Muscle layer of duodenum (tissue), 2 donors: Measurements from ENCODE around the gene TM9SF3.

ENCODE experiments used
- H3K27ac ChIP-seq: one replicate; pipeline ENCODE4 v1.7.0; 2013; ENCODE audit warnings: mild to moderate bottlenecking, low read length
- H3K27me3 ChIP-seq: one replicate; pipeline ENCODE4 v1.7.0; 2013; ENCODE audit warnings: low read depth, mild to moderate bottlenecking, control low read depth, low read length
- H3K36me3 ChIP-seq, 2 donors: one replicate each; pipeline ENCODE4 v1.7.0; 2013; ENCODE audit warnings: low read length in 2 of 2, control low read depth in 1 of 2, mild to moderate bottlenecking in 1 of 2; ENCODE audit not compliant: insufficient read depth in 2 of 2, control insufficient read depth in 1 of 2
- H3K4me1 ChIP-seq, 2 donors: one replicate each; pipeline ENCODE4 v1.7.0; 2013; ENCODE audit warnings: low read length in 2 of 2, mild to moderate bottlenecking in 2 of 2, control low read depth in 1 of 2, moderate library complexity in 1 of 2; ENCODE audit not compliant: insufficient read depth in 2 of 2, control insufficient read depth in 1 of 2
- H3K4me3 ChIP-seq, 2 donors: one replicate each; pipeline ENCODE4 v1.7.0; 2013; ENCODE audit warnings: low read length in 2 of 2, low read depth in 1 of 2, mild to moderate bottlenecking in 1 of 2
- H3K9me3 ChIP-seq, 2 donors: one replicate each; pipeline ENCODE4 v1.7.0; 2013; ENCODE audit warnings: low read length in 2 of 2, control low read depth in 1 of 2, mild to moderate bottlenecking in 1 of 2; ENCODE audit not compliant: control insufficient read depth in 1 of 2
- donor health status: healthy.

Gene TM9SF3

DNA sequence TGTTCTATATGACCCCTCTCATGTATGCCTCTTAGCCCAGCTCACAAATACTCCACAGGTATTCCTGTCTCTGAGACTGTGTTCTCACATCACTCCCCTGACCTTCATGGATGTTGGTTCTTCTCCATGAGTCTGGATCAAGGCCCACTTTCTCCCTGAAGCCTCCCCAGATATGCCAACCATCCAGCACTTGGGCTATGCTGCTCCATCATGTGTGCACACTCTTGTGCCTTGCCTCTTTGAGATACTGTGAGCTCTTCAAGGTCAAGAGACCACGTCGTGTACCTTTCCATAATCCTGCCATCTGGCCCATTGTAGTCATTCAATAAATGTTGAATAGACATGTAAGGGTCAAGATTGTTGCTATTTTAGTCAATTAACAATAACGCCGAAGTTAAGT, 30.1 kb upstream of the TM9SF3 start:
- Histone ChIP-seq H3K9me3 (no peaks in the 10 kb centered on the region), H3K27ac (no peak overlapping the region), H3K36me3 (peaks cover 0 to 3% of the 10 kb centered on the region in 2 donors), H3K4me3 (no peak overlapping the region), H3K27me3 (no peaks in the 10 kb centered on the region), H3K4me1 (peaks cover 4 to 7% of the 10 kb centered on the region in 2 donors)

DNA sequence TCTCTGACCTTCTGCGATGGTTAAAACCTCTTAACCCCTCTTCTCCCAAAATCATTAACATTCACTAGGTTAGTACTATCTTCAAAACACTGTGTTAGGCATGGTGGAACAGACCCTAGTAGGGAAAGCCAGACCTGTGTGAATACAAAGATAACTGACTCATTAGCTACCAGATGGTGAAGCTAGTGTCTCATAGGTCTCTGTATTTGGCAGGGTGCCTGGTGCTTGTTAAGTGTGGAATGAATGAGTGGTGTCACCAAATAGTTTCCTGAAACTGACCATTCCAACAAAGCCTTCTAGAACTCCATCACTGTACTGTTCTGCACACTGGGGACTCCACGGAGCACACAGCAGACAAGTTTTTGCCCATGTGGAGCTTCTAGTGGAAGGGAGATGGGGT, 27.7 kb upstream of the TM9SF3 start:
- no peak overlapping the region for H3K27ac ChIP-seq
- H3K27me3 ChIP-seq, result no peaks in the 10 kb centered on the region
- H3K4me3 ChIP-seq, result no peak overlapping the region
- H3K36me3 ChIP-seq, result no peaks in the 10 kb centered on the region
- H3K4me1 ChIP-seq, result peaks cover 4 to 7% of the 10 kb centered on the region in 2 donors
- no peaks in the 10 kb centered on the region for H3K9me3 ChIP-seq

DNA sequence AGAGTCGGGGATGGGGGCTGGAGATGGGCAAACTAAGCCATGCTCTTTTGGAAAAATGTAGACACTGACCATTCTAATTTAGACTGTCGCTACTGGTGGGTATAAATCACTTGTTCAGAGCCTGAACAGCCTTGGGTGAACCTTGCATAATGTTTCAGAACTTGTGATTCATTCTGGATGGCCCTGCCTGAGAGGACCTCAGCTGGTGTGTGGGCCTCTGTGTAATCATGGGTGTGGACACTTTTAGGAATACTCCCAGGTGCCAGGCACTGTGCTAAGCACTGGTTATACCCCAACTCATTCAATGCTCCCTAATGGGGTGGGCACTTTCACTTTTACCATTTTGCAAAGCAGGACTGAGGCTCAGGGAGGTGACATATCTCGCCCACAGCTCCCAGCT, 26.8 kb upstream of the TM9SF3 start:
- Histone ChIP-seq H3K36me3 (no peaks in the 10 kb centered on the region), H3K9me3 (no peaks in the 10 kb centered on the region), H3K4me1 (peaks cover 1 to 4% of the 10 kb centered on the region in 2 donors), H3K27ac (no peak overlapping the region), H3K4me3 (no peak overlapping the region), H3K27me3 (no peaks in the 10 kb centered on the region)

DNA sequence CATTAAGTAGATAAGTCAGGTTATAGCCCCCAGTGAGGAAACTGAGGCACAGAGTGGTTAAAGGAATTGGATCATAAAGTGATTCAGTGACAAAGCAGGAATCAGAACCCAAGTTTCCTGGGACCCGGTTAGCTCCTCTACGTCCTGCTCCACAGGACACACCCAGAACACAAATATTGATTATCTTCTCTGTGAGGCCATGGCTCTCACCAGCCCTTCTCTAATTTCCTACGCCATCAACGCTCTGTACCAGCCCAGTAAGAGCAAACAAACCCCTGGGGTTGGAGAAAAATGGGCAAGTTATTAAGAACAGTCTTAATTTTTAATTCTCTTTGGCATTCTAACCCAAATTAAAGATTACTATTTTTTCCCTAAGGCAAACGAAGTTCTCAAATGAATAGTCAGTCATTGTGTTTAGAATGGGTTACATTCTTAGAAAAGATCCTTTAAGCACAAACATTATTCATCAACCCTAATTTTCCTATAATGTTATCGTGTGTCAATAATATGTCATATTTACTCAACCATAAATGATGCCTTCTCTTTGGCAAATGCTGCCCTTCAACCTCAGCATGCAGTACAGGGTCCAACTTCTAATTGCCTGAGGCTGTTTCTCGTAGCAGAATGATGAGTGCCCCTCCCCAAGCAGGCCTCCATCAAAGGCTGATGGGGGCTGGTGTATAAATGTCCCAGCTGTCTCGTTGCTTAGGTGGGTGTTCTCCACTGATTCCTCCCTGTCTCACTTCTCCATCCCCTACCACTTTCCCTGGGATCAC, 25.4 kb upstream of the TM9SF3 start:
- no peaks in the 10 kb centered on the region for H3K9me3 ChIP-seq
- H3K4me3 ChIP-seq, result no peak overlapping the region
- peak overlapping the region; percentile 57 for H3K27ac ChIP-seq
- no peaks in the 10 kb centered on the region for H3K36me3 ChIP-seq
- no peaks in the 10 kb centered on the region for H3K27me3 ChIP-seq
- H3K4me1 ChIP-seq, result peaks cover 0 to 4% of the 10 kb centered on the region in 2 donors

DNA sequence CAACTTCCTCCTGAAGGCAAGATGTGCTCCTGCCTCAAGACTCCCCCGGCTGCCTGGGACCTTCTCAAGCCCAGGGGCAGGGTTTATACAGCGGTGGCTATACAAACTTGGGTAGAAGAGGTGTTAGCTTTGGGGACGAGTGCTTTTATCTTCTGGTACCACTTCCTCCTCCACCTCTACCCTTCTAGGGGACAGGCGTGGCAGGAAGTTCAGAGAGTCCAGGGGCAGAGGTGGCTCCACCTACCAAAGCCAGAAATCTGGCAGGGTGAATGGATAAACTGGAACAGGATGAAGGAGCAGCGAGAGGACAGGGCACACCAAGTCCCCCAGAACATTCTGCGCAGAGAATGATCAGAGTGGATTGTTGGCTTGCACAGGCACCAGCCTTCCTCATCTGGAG, 24.0 kb upstream of the TM9SF3 start:
- H3K4me3 ChIP-seq, result no peak overlapping the region
- no peaks in the 10 kb centered on the region for H3K36me3 ChIP-seq
- H3K9me3 ChIP-seq, result no peaks in the 10 kb centered on the region
- peaks cover 0 to 4% of the 10 kb centered on the region in 2 donors for H3K4me1 ChIP-seq
- no peaks in the 10 kb centered on the region for H3K27me3 ChIP-seq
- peak overlapping the region; percentile 43 for H3K27ac ChIP-seq

DNA sequence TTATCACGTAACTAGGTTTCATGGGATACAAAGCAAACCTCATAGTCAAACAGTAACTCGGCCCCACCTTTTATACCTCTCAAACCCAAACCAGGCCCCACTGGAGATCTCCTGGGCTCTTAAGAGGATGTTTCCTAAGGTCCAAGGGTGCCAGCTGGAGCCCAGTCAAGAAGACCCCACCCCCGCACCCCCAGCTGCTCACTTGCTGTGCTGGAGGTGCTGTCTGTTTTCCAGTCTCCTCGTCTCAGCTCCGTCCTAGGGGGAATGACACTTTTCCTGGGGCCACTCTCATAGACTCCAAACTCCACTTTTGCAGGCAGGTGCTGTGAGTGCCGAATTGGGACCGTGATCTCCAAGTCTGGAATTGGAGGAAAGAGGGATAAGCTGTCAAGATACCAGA, 22.7 kb upstream of the TM9SF3 start:
- Histone ChIP-seq H3K4me3 (no peak overlapping the region), H3K36me3 (no peaks in the 10 kb centered on the region), H3K27me3 (no peaks in the 10 kb centered on the region), H3K9me3 (no peaks in the 10 kb centered on the region), H3K4me1 (peaks cover 0 to 4% of the 10 kb centered on the region in 2 donors), H3K27ac (no peak overlapping the region)

DNA sequence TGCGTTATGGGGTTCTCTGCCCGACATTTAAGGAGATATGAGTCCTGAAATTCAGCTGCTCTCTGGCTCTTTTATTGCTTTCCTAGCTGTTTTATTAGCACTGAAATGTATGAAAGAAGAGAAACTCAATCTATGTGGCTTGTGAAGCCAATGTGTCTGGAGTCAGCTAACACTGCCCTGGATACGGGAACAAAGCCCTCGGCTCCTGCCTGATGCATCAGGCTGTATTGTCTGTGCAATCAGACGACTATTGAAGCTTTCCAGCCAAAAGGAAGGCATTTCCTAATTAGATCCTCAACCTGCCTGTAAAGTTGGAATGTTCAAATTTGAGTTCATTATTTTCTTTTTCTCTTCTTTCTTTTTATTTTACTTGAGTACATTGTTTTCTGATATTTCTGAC, 22.0 kb upstream of the TM9SF3 start:
- Histone ChIP-seq H3K4me1 (peaks cover 0 to 1% of the 10 kb centered on the region in 2 donors), H3K27ac (no peak overlapping the region), H3K4me3 (no peak overlapping the region), H3K36me3 (no peaks in the 10 kb centered on the region), H3K9me3 (no peaks in the 10 kb centered on the region), H3K27me3 (no peaks in the 10 kb centered on the region)

DNA sequence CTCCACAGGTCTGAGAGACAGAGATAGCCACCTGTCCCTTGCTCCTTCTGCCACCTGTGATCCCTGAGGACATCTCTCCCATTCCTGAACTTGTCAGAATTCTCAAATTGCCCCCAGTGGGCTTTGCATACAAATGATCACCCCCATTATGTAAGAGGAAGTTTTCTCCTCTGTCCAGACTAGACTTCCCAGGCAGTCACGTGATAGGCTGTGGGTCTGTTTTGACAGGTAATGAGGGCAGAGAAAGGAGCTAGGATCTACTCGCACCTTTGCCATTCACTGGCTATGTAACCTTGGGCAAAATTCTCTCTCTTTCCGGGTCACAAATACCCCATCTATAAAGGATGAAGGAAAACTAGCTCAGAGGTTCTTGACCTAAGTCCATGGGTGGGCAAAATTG, 21.4 kb upstream of the TM9SF3 start:
- Histone ChIP-seq H3K4me1 (no peaks in the 10 kb centered on the region), H3K9me3 (no peaks in the 10 kb centered on the region), H3K27me3 (no peaks in the 10 kb centered on the region), H3K36me3 (no peaks in the 10 kb centered on the region), H3K4me3 (no peak overlapping the region), H3K27ac (no peak overlapping the region)

DNA sequence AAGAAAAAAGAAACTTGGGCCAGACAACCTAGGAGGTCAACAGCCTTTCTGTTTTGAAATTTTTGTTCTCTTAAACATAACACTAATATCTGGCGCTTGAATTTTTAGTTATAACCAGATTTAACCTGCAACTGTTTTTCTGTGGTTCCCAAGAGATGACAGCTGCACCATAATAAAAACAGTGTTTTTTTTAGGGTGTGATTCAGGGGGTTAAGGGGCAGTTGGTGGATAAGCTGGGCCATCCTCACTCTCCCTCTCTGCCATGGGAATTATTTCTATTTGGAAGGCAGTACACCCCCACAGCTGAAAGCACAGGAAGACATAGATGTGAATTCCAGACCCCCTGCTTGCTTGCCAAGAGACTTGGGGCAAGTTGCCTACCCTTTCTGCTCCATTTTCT, 20.1 kb upstream of the TM9SF3 start:
- Histone ChIP-seq H3K4me1 (no peaks in the 10 kb centered on the region), H3K27ac (no peak overlapping the region), H3K27me3 (no peaks in the 10 kb centered on the region)

DNA sequence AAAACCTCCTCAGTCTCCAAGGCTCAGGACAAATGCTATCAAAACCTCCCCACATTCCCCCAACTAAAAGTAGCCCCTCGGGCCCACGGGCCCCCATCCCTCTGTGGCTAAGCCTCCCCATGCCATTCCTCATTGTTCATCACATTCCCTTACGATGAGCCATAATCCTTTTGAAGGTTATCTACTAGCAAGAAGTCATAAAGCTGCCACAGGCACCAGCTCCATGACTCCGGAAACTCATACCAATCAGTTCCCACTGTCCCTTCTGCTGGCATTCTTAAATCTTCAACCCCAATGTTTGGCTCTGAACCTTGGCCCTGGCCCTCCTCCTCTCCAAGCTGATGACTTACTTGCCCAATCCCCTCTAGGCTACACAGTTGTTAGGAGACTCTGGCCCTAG, 19.4 kb upstream of the TM9SF3 start:
- Histone ChIP-seq H3K4me3 (no peak overlapping the region), H3K9me3 (no peaks in the 10 kb centered on the region), H3K4me1 (no peaks in the 10 kb centered on the region), H3K27ac (no peak overlapping the region), H3K27me3 (no peaks in the 10 kb centered on the region), H3K36me3 (no peaks in the 10 kb centered on the region)

More for the DNA sequence above, 20.1 kb upstream of the TM9SF3 start:
- Histone ChIP-seq H3K36me3 (no peaks in the 10 kb centered on the region), H3K9me3 (no peaks in the 10 kb centered on the region), H3K4me3 (no peak overlapping the region)

DNA sequence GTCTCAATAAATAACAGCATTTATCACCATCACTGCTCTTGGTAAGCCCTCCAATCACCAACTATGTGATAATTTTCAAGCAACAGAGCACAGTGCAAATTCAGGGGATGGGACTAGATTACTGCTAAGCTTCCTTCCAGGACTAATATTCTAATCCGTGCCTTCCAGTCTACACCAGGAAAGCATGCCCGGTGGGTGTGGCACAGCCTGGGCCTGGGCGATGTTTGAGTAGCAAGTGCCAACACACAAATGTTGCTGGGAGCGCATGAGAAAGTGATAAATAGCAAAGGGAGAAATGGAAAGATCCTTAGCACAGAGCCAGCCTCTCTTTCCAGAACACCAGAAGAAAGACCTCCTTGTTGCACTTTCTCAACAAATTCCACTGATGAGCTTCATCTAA, 13.5 kb upstream of the TM9SF3 start:
- Histone ChIP-seq H3K4me3 (no peak overlapping the region), H3K4me1 (no peaks in the 10 kb centered on the region), H3K36me3 (no peaks in the 10 kb centered on the region), H3K27me3 (no peaks in the 10 kb centered on the region), H3K27ac (no peak overlapping the region), H3K9me3 (no peaks in the 10 kb centered on the region)

DNA sequence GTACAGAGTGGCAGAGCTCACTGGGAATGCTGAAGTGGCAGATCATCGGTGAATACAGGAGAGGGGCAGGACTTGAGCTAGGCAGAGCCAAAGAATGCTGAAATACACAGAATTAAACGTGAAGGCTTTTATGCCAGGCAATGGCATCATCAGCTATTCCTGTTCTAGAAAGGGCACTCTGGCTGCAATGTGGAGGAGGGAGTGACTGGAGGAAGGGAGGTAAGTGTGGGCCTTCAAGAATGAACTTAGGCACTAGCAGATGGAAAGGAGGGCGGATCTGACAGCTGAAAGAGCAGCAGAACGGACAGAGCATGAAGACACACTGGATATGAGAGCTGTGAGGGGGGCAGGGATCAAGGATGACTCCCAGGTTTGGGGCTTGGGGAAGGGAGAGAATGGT, 12.0 kb upstream of the TM9SF3 start:
- Histone ChIP-seq H3K27ac (no peak overlapping the region), H3K9me3 (no peaks in the 10 kb centered on the region), H3K4me3 (no peak overlapping the region), H3K36me3 (no peaks in the 10 kb centered on the region), H3K27me3 (no peaks in the 10 kb centered on the region), H3K4me1 (no peaks in the 10 kb centered on the region)
